BLaER1 treated with 17β-estradiol and CSF1 and Interleukin-3, amounts not matched to agents 10 nM and 100 nM (cell line): Measurements from ENCODE around the gene SERPINA4.

ENCODE experiments used
- H3K27ac ChIP-seq, 11 experiments: shearing (Covaris generic); formaldehyde crosslinking; 2 replicates each; pipeline ENCODE4 v1.8.1; 2022
- H3K27me3 ChIP-seq, 11 experiments: shearing (Covaris generic); formaldehyde crosslinking; 2 replicates each; pipeline ENCODE4 v1.8.1; 2022
- H3K36me3 ChIP-seq, 11 experiments: shearing (Covaris generic); formaldehyde crosslinking; 2 replicates each; pipeline ENCODE4 v1.8.1; 2022
- H3K4me1 ChIP-seq, 10 experiments: shearing (Covaris generic); formaldehyde crosslinking; 2 replicates each; pipeline ENCODE4 v1.8.1; 2022
- H3K4me2 ChIP-seq, 11 experiments: shearing (Covaris generic); formaldehyde crosslinking; 2 replicates each; pipeline ENCODE4 v1.8.1; 2022
- H3K4me3 ChIP-seq, 10 experiments: shearing (Covaris generic); formaldehyde crosslinking; 2 replicates each; pipeline ENCODE4 v1.8.1; 2022
- H3K9ac ChIP-seq, 11 experiments: shearing (Covaris generic); formaldehyde crosslinking; 2 replicates each; pipeline ENCODE4 v1.8.1; 2022
- H3K9me3 ChIP-seq, 11 experiments: shearing (Covaris generic); formaldehyde crosslinking; replicated peaks in 1 of 11; 2 replicates each; pipeline ENCODE4 v1.8.1; 2022
- H4K20me1 ChIP-seq, 11 experiments: shearing (Covaris generic); formaldehyde crosslinking; 2 replicates each; pipeline ENCODE4 v1.8.1; 2022
- Cebpa-rat ChIP-seq, 11 experiments: shearing (Covaris generic); IDR thresholded peaks; 2 replicates each; pipeline ENCODE4 v1.8.1; 2022

The SERPINA4 gene

GRCh38 chr14:94541234-94541975 is 19.8 kb upstream of the SERPINA4 start:
- Histone ChIP-seq H3K4me2 (no peak overlapping the region), H3K9ac (no peak overlapping the region), H3K27ac (no peak overlapping the region), H3K36me3 (no peaks in the 10 kb centered on the region), H3K4me3 (no peak overlapping the region), H4K20me1 (no peaks in the 10 kb centered on the region), H3K9me3 (peaks cover 0 to 19% (median 9%) of the 10 kb centered on the region in 11 experiments; a peak in 16 of 22 replicates), H3K27me3 (no peaks in the 10 kb centered on the region), H3K4me1 (peaks cover 0 to 6% (median 0%) of the 10 kb centered on the region in 10 experiments; a peak in 1 of 20 replicates)
- no peak for TF ChIP-seq Cebpa-rat (IDR thresholded peaks at IDR 0.05)

DNA sequence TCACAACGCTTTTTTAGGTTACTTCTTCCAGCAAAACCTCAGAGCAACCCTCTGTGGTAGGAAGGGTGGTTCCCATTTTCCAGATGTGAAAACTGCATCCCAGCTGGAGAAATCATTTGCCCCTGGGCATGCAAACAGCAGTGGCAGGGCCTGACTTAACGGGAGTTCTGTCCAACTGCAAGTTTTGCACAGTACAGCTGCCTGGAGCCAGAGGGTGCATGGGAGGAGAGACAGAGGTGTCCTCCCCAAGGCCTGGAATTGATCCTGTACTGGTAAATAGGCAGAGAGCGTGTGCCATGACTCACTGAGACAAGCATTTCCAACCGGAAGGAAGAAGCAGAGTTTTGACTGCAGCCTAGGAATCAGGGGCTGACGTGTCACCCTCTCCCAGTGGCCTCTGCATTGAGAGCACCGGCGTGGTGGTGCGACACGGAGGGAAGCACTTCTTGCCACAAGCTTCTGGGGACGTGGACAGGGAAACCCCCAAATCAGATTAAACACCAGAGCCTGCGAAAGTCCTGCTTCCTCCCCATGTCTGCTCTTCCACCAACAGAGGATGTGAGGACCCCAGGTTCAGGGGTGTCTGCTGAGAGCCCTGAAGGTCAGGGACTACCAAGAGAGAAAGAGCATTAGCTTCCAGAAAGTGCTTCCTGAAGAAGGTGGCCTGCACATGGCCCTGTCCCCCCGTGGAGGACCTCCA is 19.0 kb upstream of the SERPINA4 start:
- peaks cover 0 to 25% (median 10%) of the 10 kb centered on the region in 11 experiments; a peak in 16 of 22 replicates for H3K9me3 ChIP-seq
- H3K36me3 ChIP-seq: no peaks in the 10 kb centered on the region
- H3K4me1 ChIP-seq: peaks cover 0 to 6% (median 0%) of the 10 kb centered on the region in 10 experiments; a peak in 1 of 20 replicates
- H3K4me3 ChIP-seq: no peak overlapping the region
- H3K27ac ChIP-seq: no peak overlapping the region
- no peak overlapping the region for H3K9ac ChIP-seq
- no peaks in the 10 kb centered on the region for H4K20me1 ChIP-seq
- no peak for TF ChIP-seq Cebpa-rat (IDR thresholded peaks at IDR 0.05)
- H3K27me3 ChIP-seq: no peaks in the 10 kb centered on the region
- H3K4me2 ChIP-seq: peak overlapping the region in 1 of 11 experiments; percentile 31; a peak in 1 of 22 replicates

- no peaks in the 10 kb centered on the region for H3K27me3 ChIP-seq
- H3K27ac ChIP-seq: no peak overlapping the region
- H3K9me3 ChIP-seq: peaks cover 0 to 28% (median 10%) of the 10 kb centered on the region in 11 experiments; a peak in 15 of 22 replicates
- no peaks in the 10 kb centered on the region for H4K20me1 ChIP-seq
- H3K9ac ChIP-seq: no peak overlapping the region
- H3K4me1 ChIP-seq: peaks cover 0 to 6% (median 0%) of the 10 kb centered on the region in 10 experiments; a peak in 1 of 20 replicates
- H3K4me2 ChIP-seq: peak overlapping the region in 1 of 11 experiments; percentile 31; a peak in 1 of 22 replicates
- no peak overlapping the region for H3K4me3 ChIP-seq
- no peak for TF ChIP-seq Cebpa-rat (IDR thresholded peaks at IDR 0.05)
- no peaks in the 10 kb centered on the region for H3K36me3 ChIP-seq
Measured at GRCh38 chr14:94542811-94543440, 18.3 kb upstream of the SERPINA4 start.

DNA sequence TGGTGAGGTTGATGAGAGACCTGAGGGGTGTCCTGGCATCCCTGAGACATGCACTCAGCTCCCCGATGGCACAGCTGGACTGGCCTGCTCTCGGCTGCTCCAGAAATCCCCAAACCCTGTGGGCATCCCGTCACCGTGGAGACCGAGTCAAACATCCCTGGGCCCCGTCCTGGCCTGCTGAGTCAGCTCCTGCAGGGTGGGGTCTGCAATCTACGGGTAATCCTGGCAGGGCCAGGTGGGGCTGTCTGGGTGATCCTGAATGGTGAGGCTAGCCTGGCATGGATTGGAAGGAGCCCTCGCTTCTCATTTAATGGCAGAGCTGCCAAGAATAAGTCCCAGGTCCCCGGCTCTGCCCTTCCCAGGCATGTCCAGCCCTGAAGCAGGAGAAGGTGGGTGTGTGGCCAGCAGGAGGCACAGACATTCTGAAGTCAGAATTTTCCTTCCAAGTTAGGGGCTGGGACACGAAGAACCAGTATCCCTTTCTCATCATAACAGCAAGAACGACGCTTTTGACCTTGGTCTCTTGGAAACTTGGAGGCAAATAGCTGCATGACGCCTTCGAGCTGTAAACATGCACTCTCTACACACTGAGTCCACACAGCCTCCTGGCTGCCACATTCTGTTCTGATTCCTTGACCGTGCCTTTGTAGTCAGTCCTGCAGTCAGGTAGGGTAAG is 17.7 kb upstream of the SERPINA4 start:
- no peak overlapping the region for H3K27ac ChIP-seq
- H3K36me3 ChIP-seq: no peaks in the 10 kb centered on the region
- TF ChIP-seq Cebpa-rat (IDR thresholded peaks at IDR 0.05): no peak
- H3K4me1 ChIP-seq: 0 out of 20 replicates have a peak, but pooled peaks cover 0 to 6% (median 0%) of the 10 kb centered on the region in 10 experiments
- H3K27me3 ChIP-seq: no peaks in the 10 kb centered on the region
- H3K4me2 ChIP-seq: no peak overlapping the region
- H3K4me3 ChIP-seq: no peak overlapping the region
- H4K20me1 ChIP-seq: no peaks in the 10 kb centered on the region
- H3K9ac ChIP-seq: no peak overlapping the region
- H3K9me3 ChIP-seq: peaks cover 0 to 28% (median 10%) of the 10 kb centered on the region in 11 experiments; a peak in 15 of 22 replicates

- Histone ChIP-seq H3K27me3 (no peaks in the 10 kb centered on the region), H3K4me1 (0 out of 20 replicates have a peak, but pooled peaks cover 0 to 6% (median 0%) of the 10 kb centered on the region in 10 experiments), H3K9me3 (peaks cover 0 to 28% (median 10%) of the 10 kb centered on the region in 11 experiments; a peak in 15 of 22 replicates), H3K4me2 (no peak overlapping the region), H3K36me3 (no peaks in the 10 kb centered on the region), H3K9ac (no peak overlapping the region), H3K4me3 (no peak overlapping the region), H4K20me1 (no peaks in the 10 kb centered on the region), H3K27ac (no peak overlapping the region)
- TF ChIP-seq Cebpa-rat (IDR thresholded peaks at IDR 0.05): no peak
Measured at GRCh38 chr14:94544726-94545125, 16.5 kb upstream of the SERPINA4 start.

- no peak overlapping the region for H3K4me3 ChIP-seq
- TF ChIP-seq Cebpa-rat (IDR thresholded peaks at IDR 0.05): no peak
Measured at GRCh38 chr14:94545131-94545841, 16.0 kb upstream of the SERPINA4 start.

GRCh38 chr14:94547151-94547680 is 14.0 kb upstream of the SERPINA4 start:
- Histone ChIP-seq H3K9ac (no peak overlapping the region), H3K4me1 (no peaks in the 10 kb centered on the region), H3K9me3 (peaks cover 0 to 28% (median 10%) of the 10 kb centered on the region in 11 experiments; a peak in 15 of 22 replicates), H3K4me3 (no peak overlapping the region), H4K20me1 (no peaks in the 10 kb centered on the region), H3K36me3 (no peaks in the 10 kb centered on the region), H3K27ac (peak overlapping the region in 2 of 11 experiments; percentile 32 to 50; a peak in 2 of 22 replicates), H3K4me2 (no peak overlapping the region), H3K27me3 (no peaks in the 10 kb centered on the region)
- TF ChIP-seq Cebpa-rat (IDR thresholded peaks at IDR 0.05): no peak

More at GRCh38 chr14:94545131-94545841, 16.0 kb upstream of the SERPINA4 start:
- Histone ChIP-seq H3K36me3 (no peaks in the 10 kb centered on the region), H3K4me1 (0 out of 20 replicates have a peak, but pooled peaks cover 0 to 3% (median 0%) of the 10 kb centered on the region in 10 experiments), H3K27ac (no peak overlapping the region), H3K9ac (no peak overlapping the region), H3K27me3 (no peaks in the 10 kb centered on the region), H3K4me2 (no peak overlapping the region), H3K9me3 (peaks cover 0 to 28% (median 10%) of the 10 kb centered on the region in 11 experiments; a peak in 15 of 22 replicates), H4K20me1 (no peaks in the 10 kb centered on the region)

- Histone ChIP-seq H3K4me1 (no peaks in the 10 kb centered on the region), H3K4me2 (no peak overlapping the region), H3K36me3 (no peaks in the 10 kb centered on the region), H4K20me1 (no peaks in the 10 kb centered on the region), H3K9ac (no peak overlapping the region), H3K9me3 (peaks cover 0 to 28% (median 10%) of the 10 kb centered on the region in 11 experiments; a peak in 15 of 22 replicates), H3K4me3 (no peak overlapping the region), H3K27me3 (no peaks in the 10 kb centered on the region), H3K27ac (no peak overlapping the region; a peak in 1 of 22 replicates)
- no peak for TF ChIP-seq Cebpa-rat (IDR thresholded peaks at IDR 0.05)
Measured at GRCh38 chr14:94547726-94548125, 13.5 kb upstream of the SERPINA4 start.
